Common myeloid progenitor, CD34-positive (primary cell): Measurements from ENCODE around the gene ARHGAP26.

Experiments
- CTCF ChIA-PET: fragments of 350-600 bp; sonication (Branson Sonifier 250); formaldehyde crosslinking; loops from one replicate; lab custom pipeline; 2021; ENCODE audit warnings: antibody characterized with exemption; lab: Charles Lee
- POLR2A ChIA-PET: fragments of 350-600 bp; sonication (Branson Sonifier 250); formaldehyde crosslinking; loops from one replicate; lab custom pipeline; 2021; ENCODE audit warnings: antibody characterized with exemption; lab: Charles Lee
- DNase-seq, 3 donors: peaks; one replicate each; pipeline versions ENCODE4 v3.0.0 to v3.0.0-alpha.2; 2013
- H3K27ac ChIP-seq, 2 experiments: 1 replicate in 1 of 2; 2 replicates in 1 of 2; pipeline ENCODE4 v1.7.0; 2013; ENCODE audit warnings: inconsistent platforms in 2 of 2, low read length in 2 of 2, mild to moderate bottlenecking in 2 of 2, low read depth in 1 of 2, moderate library complexity in 1 of 2; ENCODE audit not compliant: severe bottlenecking in 2 of 2, insufficient read depth in 1 of 2, poor library complexity in 1 of 2
- H3K27me3 ChIP-seq, 5 experiments: replicated peaks in 2 of 5; 1 replicate in 3 of 5; 2 replicates in 2 of 5; pipeline versions ENCODE4 v1.6.1 to v1.7.0; 2013; ENCODE audit warnings: low read length in 4 of 5, mild to moderate bottlenecking in 2 of 5, moderate library complexity in 2 of 5, inconsistent platforms in 1 of 5; ENCODE audit not compliant: insufficient read depth in 5 of 5, control insufficient read depth in 4 of 5
- H3K36me3 ChIP-seq, 4 experiments: 1 replicate in 2 of 4; 2 replicates in 2 of 4; pipeline versions ENCODE4 v1.6.1 to v1.7.0; 2013; ENCODE audit warnings: low read length in 3 of 4, control low read depth in 1 of 4, mild to moderate bottlenecking in 1 of 4; ENCODE audit not compliant: control insufficient read depth in 4 of 4, insufficient read depth in 4 of 4
- H3K4me1 ChIP-seq, 4 experiments: 1 replicate in 3 of 4; 2 replicates in 1 of 4; pipeline versions ENCODE4 v1.6.1 to v1.7.1; 2013; ENCODE audit warnings: low read length in 3 of 4, mild to moderate bottlenecking in 3 of 4, control low read depth in 1 of 4, inconsistent platforms in 1 of 4, moderate library complexity in 1 of 4; ENCODE audit not compliant: control insufficient read depth in 4 of 4, insufficient read depth in 4 of 4; ENCODE audit errors: control extremely low read depth in 1 of 4
- H3K4me3 ChIP-seq, 7 experiments: 1 replicate in 4 of 7; 2 replicates in 3 of 7; pipeline versions ENCODE4 v1.5.1 to v1.7.0; 2013; ENCODE audit warnings: mild to moderate bottlenecking in 7 of 7, low read length in 6 of 7, moderate library complexity in 6 of 7, inconsistent platforms in 2 of 7, low read depth in 2 of 7, control low read depth in 1 of 7; ENCODE audit not compliant: insufficient read depth in 4 of 7, control insufficient read depth in 1 of 7; ENCODE audit errors: extremely low read depth in 1 of 7
- H3K9me3 ChIP-seq, 5 experiments: 1 replicate in 4 of 5; 2 replicates in 1 of 5; pipeline versions ENCODE4 v1.6.1 to v1.7.1; 2013; ENCODE audit warnings: low read length in 4 of 5, mild to moderate bottlenecking in 2 of 5, inconsistent platforms in 1 of 5, low read depth in 1 of 5, moderate library complexity in 1 of 5; ENCODE audit not compliant: control insufficient read depth in 4 of 5, insufficient read depth in 2 of 5; ENCODE audit errors: control extremely low read depth in 1 of 5
- WGBS: methylation state at CpG from one replicate; pipeline ENCODE4 v1.1.5; 2013; ENCODE audit not compliant: insufficient coverage; 5-methylcytosine and 5-hydroxymethylcytosine counted together

ARHGAP26 gene

GRCh38 chr5:143106174-143106573, 336.0 kb downstream of the ARHGAP26 start:
- Histone ChIP-seq H3K27ac (no peak overlapping the region), H3K4me3 (no peak overlapping the region), H3K27me3 (no peaks in the 10 kb centered on the region), H3K36me3 (no peaks in the 10 kb centered on the region), H3K4me1 (peaks cover 0 to 11% (median 6%) of the 10 kb centered on the region in 4 experiments), H3K9me3 (no peaks in the 10 kb centered on the region)
- 68% methylated on average over 3 of the region's 6 CpGs for WGBS
- ChIA-PET CTCF (interaction anchor here (1.1 to 1.5 kb wide), 2 partner anchors 13 to 30 kb away, joined by 3 read pairs; no protein-coding TSS in a partner anchor), POLR2A (no interaction called here)
- DNase-seq, result no peak

GRCh38 chr5:143108498-143109128, 338.4 kb downstream of the ARHGAP26 start:
- ChIA-PET CTCF (interaction anchor here (0.9 to 2.5 kb wide), 7 partner anchors 9 to 101 kb away, joined by 3 to 8 read pairs (median 4); no protein-coding TSS in a partner anchor), POLR2A (no interaction called here)

DNA sequence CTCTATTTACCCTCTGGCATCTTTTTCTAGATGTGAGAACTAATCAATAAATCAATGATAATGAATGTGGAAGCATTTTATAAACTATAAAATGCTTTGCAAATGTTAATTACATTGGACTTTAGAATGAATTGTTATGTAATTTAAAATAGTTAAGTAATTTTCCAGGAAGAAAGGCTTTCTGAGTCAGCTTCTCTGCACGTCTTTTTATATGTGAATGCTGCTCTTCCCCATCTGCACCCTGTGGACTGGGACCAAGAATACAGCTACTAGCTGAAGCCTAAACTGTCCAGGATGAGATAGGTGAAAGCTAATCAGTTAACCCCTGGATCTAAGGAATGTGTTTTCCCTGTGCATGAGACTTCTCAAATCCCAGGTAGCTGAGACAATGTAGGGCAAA, 340.4 kb downstream of the ARHGAP26 start:
- Histone ChIP-seq H3K4me1 (peaks cover 0 to 5% (median 0%) of the 10 kb centered on the region in 4 experiments), H3K27ac (no peak overlapping the region), H3K36me3 (no peaks in the 10 kb centered on the region), H3K4me3 (no peak overlapping the region), H3K9me3 (no peaks in the 10 kb centered on the region), H3K27me3 (no peaks in the 10 kb centered on the region)
- DNase-seq, result no peak
- 40% methylated on average over 1 of the region's 1 CpG for WGBS
- POLR2A ChIA-PET, result no interaction called here
- CTCF ChIA-PET, result interaction anchor here (0.9 to 1.5 kb wide), 4 partner anchors 9 to 202 kb away, joined by 3 to 4 read pairs (median 3); no protein-coding TSS in a partner anchor

More at GRCh38 chr5:143108498-143109128, 338.4 kb downstream of the ARHGAP26 start:
- no peak for DNase-seq
- no peak overlapping the region for H3K27ac ChIP-seq
- H3K27me3 ChIP-seq, result no peaks in the 10 kb centered on the region
- peaks cover 0 to 1% (median 0%) of the 10 kb centered on the region in 4 experiments for H3K4me1 ChIP-seq
- no peaks in the 10 kb centered on the region for H3K36me3 ChIP-seq
- no peak overlapping the region for H3K4me3 ChIP-seq
- 36% methylated on average over 2 of the region's 3 CpGs for WGBS
- no peaks in the 10 kb centered on the region for H3K9me3 ChIP-seq

DNA sequence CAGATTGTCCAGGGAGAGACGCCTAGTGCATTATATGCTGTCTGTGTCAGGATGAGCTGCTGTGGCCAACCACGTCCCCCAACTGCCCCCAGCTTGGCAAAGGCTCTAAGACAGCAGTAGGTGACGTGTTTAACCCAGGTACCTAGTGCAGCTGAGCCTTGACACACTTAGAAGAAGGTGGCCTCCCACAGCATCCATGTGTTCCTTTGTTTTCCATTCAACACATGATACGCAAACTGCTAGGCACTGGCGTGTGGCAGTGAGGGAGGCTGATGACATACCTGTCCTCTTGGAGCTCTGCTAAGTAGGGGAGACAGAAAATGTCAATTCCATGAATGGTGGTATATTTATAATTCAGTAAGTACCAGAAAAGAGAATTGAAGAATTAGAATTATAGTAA, 341.6 kb downstream of the ARHGAP26 start:
- POLR2A ChIA-PET, result no interaction called here
- 100% methylated on average over 4 of the region's 5 CpGs for whole genome bisulfite sequencing

DNA sequence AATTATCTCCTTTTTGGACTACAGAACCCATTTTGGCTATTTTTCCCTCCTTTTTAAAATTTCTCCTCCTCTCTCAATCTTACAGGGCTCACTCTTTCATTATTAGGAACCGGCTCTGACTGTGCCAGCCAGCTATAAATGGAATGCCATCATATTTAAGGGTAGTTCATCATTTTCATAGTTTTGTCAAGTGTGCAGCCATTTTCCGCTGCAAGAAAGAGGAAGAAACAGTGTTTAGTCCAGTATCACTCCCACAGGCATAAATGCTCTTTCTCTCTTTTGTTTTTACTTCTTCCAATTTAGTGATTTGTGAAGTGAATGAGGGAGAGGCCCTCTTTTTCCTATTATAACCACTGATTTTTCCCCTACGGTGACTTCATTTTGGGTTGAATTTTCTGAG, 343.3 kb downstream of the ARHGAP26 start:
- ChIA-PET CTCF (interaction anchor here (1.0 to 1.8 kb wide), 3 partner anchors 13 to 263 kb away, joined by 3 to 6 read pairs (median 3); no protein-coding TSS in a partner anchor), POLR2A (no interaction called here)
- 67% methylated on average over 1 of the region's 3 CpGs for WGBS
- Histone ChIP-seq H3K27me3 (no peaks in the 10 kb centered on the region), H3K36me3 (no peaks in the 10 kb centered on the region), H3K4me3 (no peak overlapping the region), H3K27ac (no peak overlapping the region), H3K9me3 (no peaks in the 10 kb centered on the region), H3K4me1 (peaks cover 0 to 14% (median 6%) of the 10 kb centered on the region in 4 experiments)
- DNase-seq, result no peak

More for the DNA sequence above, 341.6 kb downstream of the ARHGAP26 start:
- CTCF ChIA-PET, result interaction anchor here (0.8 to 1.7 kb wide), 2 partner anchors 16 to 61 kb away, joined by 3 to 5 read pairs; no protein-coding TSS in a partner anchor
- no peak for DNase-seq
- Histone ChIP-seq H3K27me3 (no peaks in the 10 kb centered on the region), H3K27ac (no peak overlapping the region), H3K9me3 (no peaks in the 10 kb centered on the region), H3K36me3 (no peaks in the 10 kb centered on the region), H3K4me3 (no peak overlapping the region), H3K4me1 (peaks cover 0 to 5% (median 0%) of the 10 kb centered on the region in 4 experiments)

DNA sequence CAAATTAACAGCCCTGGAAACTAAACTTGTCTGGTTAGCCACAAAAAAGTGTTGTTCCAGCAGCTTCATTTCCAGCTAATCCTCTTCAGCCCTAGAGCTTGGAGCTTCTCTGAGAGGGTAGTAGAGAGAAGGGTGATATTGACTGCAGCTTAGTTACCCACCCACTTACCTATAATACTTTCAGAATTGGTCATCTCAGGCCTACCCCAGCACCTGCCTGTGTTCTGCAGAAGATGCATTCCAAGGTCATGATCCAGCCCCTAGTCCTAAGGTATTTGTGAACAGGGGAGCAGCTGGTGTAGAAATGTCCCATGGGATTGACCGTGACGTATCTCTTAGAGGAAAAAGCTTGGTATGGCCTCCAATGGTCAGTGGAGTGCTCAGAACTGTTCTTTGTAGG, 344.3 kb downstream of the ARHGAP26 start:
- H3K4me1 ChIP-seq, result peaks cover 4 to 22% (median 15%) of the 10 kb centered on the region in 4 experiments
- no peaks in the 10 kb centered on the region for H3K27me3 ChIP-seq
- H3K9me3 ChIP-seq, result no peaks in the 10 kb centered on the region
- POLR2A ChIA-PET, result no interaction called here
- 50% methylated on average over 2 of the region's 2 CpGs for WGBS
- H3K4me3 ChIP-seq, result no peak overlapping the region
- H3K36me3 ChIP-seq, result no peaks in the 10 kb centered on the region
- DNase-seq, result no peak
- CTCF ChIA-PET, result interaction anchor here (0.7 to 1.8 kb wide), 3 partner anchors 17 to 262 kb away, joined by 3 to 6 read pairs (median 3); no protein-coding TSS in a partner anchor
- no peak overlapping the region for H3K27ac ChIP-seq

DNA sequence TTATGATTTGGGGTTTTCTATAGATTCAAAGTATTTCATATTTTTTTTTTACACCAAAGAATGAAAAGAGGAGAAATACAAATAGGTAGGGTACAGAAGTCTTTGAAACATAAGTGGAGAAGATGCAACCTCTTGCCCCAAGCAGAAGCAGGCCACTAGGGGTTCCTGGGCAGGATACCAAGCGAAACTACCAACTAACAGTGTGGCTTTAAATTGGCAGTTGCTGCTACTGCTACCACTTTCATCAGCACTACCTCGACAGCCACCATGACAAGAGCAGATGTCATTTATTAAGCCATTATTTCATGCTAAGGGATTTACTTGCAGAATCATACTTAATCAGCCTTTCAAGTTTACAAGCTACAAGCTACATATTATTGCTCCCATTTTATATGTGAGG, 345.2 kb downstream of the ARHGAP26 start:
- Histone ChIP-seq H3K4me3 (no peak overlapping the region), H3K27ac (no peak overlapping the region), H3K27me3 (no peaks in the 10 kb centered on the region), H3K36me3 (no peaks in the 10 kb centered on the region), H3K4me1 (peaks cover 8 to 29% (median 23%) of the 10 kb centered on the region in 4 experiments), H3K9me3 (no peaks in the 10 kb centered on the region)
- no peak for DNase-seq
- 100% methylated on average over 1 of the region's 2 CpGs for WGBS
- POLR2A ChIA-PET, result no interaction called here
- CTCF ChIA-PET, result no interaction called here
